ENCODE results near the gene CHMP2A. TPM values are rescaled to one million over a fixed set of nuclear protein-coding genes. Genes with fewer than 3 reads are reported as not detected.

CHMP2A gene
- total RNA-seq, 1 experiment from 2014 or later: 109 TPM

- no peak for TF ChIP-seq JUN (CRISPR knock-in tag; IDR thresholded peaks at IDR 0.05)
Observed at GRCh38 chr19:58549664-58550361, 5.1 kb downstream of the CHMP2A start (continued).

DNA sequence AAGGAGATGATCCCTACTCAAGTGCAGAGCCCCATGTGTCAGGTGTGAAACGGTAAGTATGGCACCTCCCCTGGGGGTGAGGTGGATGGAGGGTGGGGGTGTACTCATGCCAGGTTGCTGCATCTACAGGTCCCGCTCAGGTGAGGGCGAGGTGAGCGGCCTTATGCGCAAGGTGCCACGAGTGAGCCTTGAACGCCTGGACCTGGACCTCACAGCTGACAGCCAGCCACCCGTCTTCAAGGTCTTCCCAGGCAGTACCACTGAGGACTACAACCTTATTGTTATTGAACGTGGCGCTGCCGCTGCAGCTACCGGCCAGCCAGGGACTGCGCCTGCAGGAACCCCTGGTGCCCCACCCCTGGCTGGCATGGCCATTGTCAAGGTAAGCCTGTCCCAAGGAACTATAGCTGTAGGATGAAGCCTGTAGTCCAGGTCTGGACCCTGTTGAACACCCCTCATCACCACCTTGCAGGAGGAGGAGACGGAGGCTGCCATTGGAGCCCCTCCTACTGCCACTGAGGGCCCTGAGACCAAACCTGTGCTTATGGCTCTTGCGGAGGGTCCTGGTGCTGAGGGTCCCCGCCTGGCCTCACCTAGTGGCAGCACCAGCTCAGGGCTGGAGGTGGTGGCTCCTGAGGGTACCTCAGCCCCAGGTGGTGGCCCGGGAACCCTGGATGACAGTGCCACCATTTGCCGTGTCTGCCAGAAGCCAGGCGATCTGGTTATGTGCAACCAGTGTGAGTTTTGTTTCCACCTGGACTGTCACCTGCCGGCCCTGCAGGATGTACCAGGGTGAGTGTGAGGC is 5.8 kb downstream of the CHMP2A start:
- POLR2A ChIA-PET: interaction anchor here (0.9 to 2.2 kb wide), 2 partner anchors 29 kb away, joined by 4 to 7 read pairs; partner anchors contain the start of gene ZBTB45

More for the DNA sequence above, 5.8 kb downstream of the CHMP2A start:
- Mint-ChIP-seq H3K27me3 (ENCODE audit: low read depth) (peaks cover 2% of the 10 kb centered on the region; the same call in 1 of the 2 replicates), H3K36me3 (peaks cover 78% of the 10 kb centered on the region), H3K4me3 (no peak overlapping the region), H3K27ac (no peak overlapping the region), H3K9me3 (no peaks in the 10 kb centered on the region), H3K4me1 (peaks cover 20% of the 10 kb centered on the region)
- TF ChIP-seq ZNF425 (CRISPR knock-in tag; conservative IDR thresholded peaks at IDR 0.05): no peak
- TF ChIP-seq, protein P1, sequence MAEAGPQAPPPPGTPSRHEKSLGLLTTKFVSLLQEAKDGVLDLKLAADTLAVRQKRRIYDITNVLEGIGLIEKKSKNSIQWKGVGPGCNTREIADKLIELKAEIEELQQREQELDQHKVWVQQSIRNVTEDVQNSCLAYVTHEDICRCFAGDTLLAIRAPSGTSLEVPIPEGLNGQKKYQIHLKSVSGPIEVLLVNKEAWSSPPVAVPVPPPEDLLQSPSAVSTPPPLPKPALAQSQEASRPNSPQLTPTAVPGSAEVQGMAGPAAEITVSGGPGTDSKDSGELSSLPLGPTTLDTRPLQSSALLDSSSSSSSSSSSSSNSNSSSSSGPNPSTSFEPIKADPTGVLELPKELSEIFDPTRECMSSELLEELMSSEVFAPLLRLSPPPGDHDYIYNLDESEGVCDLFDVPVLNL (CRISPR knock-in tag; IDR thresholded peaks at IDR 0.05; ENCODE audit: borderline replicate concordance, low read depth): no peak
- no peak for TF ChIP-seq NFE2L1 (CRISPR knock-in tag; IDR thresholded peaks at IDR 0.05)
- no peak for TF ChIP-seq CDX4 (CRISPR knock-in tag; IDR thresholded peaks at IDR 0.05; ENCODE audit: borderline replicate concordance)
- TF ChIP-seq ZNF263 (CRISPR knock-in tag; IDR thresholded peaks at IDR 0.05; ENCODE audit: low read depth): no peak
- TF ChIP-seq GRHL2 (CRISPR knock-in tag; IDR thresholded peaks at IDR 0.05; ENCODE audit: insufficient replicate concordance, severe bottlenecking): no peak
- no peak for TF ChIP-seq SOX15 (CRISPR knock-in tag; IDR thresholded peaks at IDR 0.05)
- no peak for TF ChIP-seq ZNF121 (CRISPR knock-in tag; IDR thresholded peaks at IDR 0.05)
- TF ChIP-seq, protein P2, sequence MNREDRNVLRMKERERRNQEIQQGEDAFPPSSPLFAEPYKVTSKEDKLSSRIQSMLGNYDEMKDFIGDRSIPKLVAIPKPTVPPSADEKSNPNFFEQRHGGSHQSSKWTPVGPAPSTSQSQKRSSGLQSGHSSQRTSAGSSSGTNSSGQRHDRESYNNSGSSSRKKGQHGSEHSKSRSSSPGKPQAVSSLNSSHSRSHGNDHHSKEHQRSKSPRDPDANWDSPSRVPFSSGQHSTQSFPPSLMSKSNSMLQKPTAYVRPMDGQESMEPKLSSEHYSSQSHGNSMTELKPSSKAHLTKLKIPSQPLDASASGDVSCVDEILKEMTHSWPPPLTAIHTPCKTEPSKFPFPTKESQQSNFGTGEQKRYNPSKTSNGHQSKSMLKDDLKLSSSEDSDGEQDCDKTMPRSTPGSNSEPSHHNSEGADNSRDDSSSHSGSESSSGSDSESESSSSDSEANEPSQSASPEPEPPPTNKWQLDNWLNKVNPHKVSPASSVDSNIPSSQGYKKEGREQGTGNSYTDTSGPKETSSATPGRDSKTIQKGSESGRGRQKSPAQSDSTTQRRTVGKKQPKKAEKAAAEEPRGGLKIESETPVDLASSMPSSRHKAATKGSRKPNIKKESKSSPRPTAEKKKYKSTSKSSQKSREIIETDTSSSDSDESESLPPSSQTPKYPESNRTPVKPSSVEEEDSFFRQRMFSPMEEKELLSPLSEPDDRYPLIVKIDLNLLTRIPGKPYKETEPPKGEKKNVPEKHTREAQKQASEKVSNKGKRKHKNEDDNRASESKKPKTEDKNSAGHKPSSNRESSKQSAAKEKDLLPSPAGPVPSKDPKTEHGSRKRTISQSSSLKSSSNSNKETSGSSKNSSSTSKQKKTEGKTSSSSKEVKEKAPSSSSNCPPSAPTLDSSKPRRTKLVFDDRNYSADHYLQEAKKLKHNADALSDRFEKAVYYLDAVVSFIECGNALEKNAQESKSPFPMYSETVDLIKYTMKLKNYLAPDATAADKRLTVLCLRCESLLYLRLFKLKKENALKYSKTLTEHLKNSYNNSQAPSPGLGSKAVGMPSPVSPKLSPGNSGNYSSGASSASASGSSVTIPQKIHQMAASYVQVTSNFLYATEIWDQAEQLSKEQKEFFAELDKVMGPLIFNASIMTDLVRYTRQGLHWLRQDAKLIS (CRISPR knock-in tag; IDR thresholded peaks at IDR 0.05; ENCODE audit: borderline replicate concordance): no peak
- TF ChIP-seq TEAD1 (CRISPR knock-in tag; IDR thresholded peaks at IDR 0.05): no peak
- TF ChIP-seq GTF2I (CRISPR knock-in tag; conservative IDR thresholded peaks at IDR 0.05): no peak
- no peak for TF ChIP-seq NR1H2 (CRISPR knock-in tag; IDR thresholded peaks at IDR 0.05)
- TF ChIP-seq, protein P3, sequence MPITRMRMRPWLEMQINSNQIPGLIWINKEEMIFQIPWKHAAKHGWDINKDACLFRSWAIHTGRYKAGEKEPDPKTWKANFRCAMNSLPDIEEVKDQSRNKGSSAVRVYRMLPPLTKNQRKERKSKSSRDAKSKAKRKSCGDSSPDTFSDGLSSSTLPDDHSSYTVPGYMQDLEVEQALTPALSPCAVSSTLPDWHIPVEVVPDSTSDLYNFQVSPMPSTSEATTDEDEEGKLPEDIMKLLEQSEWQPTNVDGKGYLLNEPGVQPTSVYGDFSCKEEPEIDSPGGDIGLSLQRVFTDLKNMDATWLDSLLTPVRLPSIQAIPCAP (CRISPR knock-in tag; IDR thresholded peaks at IDR 0.05): no peak
- no peak for TF ChIP-seq CREB1 (CRISPR knock-in tag; IDR thresholded peaks at IDR 0.05)
- TF ChIP-seq, protein P4, sequence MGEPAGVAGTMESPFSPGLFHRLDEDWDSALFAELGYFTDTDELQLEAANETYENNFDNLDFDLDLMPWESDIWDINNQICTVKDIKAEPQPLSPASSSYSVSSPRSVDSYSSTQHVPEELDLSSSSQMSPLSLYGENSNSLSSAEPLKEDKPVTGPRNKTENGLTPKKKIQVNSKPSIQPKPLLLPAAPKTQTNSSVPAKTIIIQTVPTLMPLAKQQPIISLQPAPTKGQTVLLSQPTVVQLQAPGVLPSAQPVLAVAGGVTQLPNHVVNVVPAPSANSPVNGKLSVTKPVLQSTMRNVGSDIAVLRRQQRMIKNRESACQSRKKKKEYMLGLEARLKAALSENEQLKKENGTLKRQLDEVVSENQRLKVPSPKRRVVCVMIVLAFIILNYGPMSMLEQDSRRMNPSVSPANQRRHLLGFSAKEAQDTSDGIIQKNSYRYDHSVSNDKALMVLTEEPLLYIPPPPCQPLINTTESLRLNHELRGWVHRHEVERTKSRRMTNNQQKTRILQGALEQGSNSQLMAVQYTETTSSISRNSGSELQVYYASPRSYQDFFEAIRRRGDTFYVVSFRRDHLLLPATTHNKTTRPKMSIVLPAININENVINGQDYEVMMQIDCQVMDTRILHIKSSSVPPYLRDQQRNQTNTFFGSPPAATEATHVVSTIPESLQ (CRISPR knock-in tag; IDR thresholded peaks at IDR 0.05): no peak
- no peak for TF ChIP-seq KAT7 (CRISPR knock-in tag; IDR thresholded peaks at IDR 0.05; ENCODE audit: borderline replicate concordance)
- ATAC-seq (no peak), DNase-seq (ENCODE audit: low spot score) (no peak)
- CTCF ChIA-PET: no interaction called here
